Measurements from ENCODE around the gene NUP85.
A peak's percentile ranks its signal among the peaks of the same experiment; 100 is the strongest.

DNA sequence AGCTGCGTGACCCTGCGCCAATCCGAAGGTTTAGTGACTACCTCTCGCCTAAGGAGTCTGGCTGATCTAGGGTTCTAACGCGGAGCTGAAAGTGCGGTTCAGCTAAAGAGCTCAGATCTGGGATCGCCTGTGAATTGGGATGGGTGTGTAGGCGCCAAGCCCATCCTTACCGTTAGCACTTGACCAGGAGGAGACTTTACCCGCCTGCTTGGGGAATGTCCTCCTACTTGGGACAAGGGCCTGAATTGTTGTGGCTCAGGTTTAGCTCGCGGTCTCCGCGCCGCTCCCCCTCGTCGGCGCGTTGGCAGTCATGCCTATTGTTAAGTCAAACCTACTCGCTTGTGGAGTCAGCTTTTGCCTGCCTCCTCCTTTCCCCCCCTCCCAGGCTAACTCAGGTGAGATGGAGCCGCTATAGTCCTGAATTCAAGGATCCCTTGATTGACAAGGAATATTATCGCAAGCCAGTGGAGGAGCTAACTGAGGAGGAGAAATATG is 56.7 kb downstream of the NUP85 start:
- TF ChIP-seq POLR2A (IDR thresholded peaks at IDR 0.05; ENCODE audit: low read length) = peak; percentile 12
- TF ChIP-seq GATA1 (IDR thresholded peaks at IDR 0.05; ENCODE audit: low read depth, low read length) = no peak
